RWPE2 (cell line): ENCODE measurements around the gene NCBP1.
A peak's percentile ranks its signal among the peaks of the same experiment; 100 is the strongest.
"Not testable (repeated sequence)": the region's sequence is repeated elsewhere in the genome, so short reads cannot be mapped to it uniquely, and the experiment has no call there.

Experiments
- ATAC-seq: fragments of 200-7000 bp; cut with Tn5 transposase; 3 replicates; pipeline ENCODE4 v1.9.1; 2021; ENCODE audit warnings: low read depth
- DNase-seq: peaks from one replicate; pipeline ENCODE4 v3.0.0-alpha.2; 2020; ENCODE audit warnings: low spot score
- H3K27ac ChIP-seq: fragments of 450-650 bp; 2 replicates; pipeline ENCODE4 v1.5.1; 2017; ENCODE audit warnings: mild to moderate bottlenecking; ENCODE audit not compliant: poor library complexity, severe bottlenecking
- H3K27me3 ChIP-seq: fragments of 250-450 bp; sonication (Bioruptor Pico); 2 replicates; pipeline ENCODE4 v1.5.1; 2021; ENCODE audit warnings: mild to moderate bottlenecking, moderate library complexity; ENCODE audit not compliant: insufficient read depth, poor library complexity, severe bottlenecking
- H3K36me3 ChIP-seq: fragments of 250-450 bp; sonication (Bioruptor Pico); 2 replicates; pipeline ENCODE4 v1.5.1; 2020; ENCODE audit warnings: low read depth, mild to moderate bottlenecking, moderate library complexity
- H3K4me1 ChIP-seq: fragments of 250-450 bp; sonication (Bioruptor Pico); 2 replicates; pipeline ENCODE4 v1.5.1; 2021; ENCODE audit warnings: mild to moderate bottlenecking, moderate library complexity; ENCODE audit not compliant: insufficient read depth, poor library complexity, severe bottlenecking
- H3K4me3 ChIP-seq: fragments of 250-450 bp; sonication (Bioruptor Pico); 2 replicates; pipeline ENCODE4 v1.5.1; 2021; ENCODE audit warnings: mild to moderate bottlenecking, moderate library complexity; ENCODE audit not compliant: severe bottlenecking
- H3K9me3 ChIP-seq: fragments of 250-450 bp; sonication (Bioruptor Pico); 2 replicates; pipeline ENCODE4 v1.5.1; 2021; ENCODE audit warnings: mild to moderate bottlenecking, moderate library complexity; ENCODE audit not compliant: severe bottlenecking
- TF ChIP-seq, protein P1 (sequence below): fragments of 450-650 bp; IDR thresholded peaks from one replicate; pipeline ENCODE4 v1.5.1; 2017; ENCODE audit warnings: mild to moderate bottlenecking, moderate library complexity; ENCODE audit not compliant: poor library complexity, severe bottlenecking

The NCBP1 gene

DNA sequence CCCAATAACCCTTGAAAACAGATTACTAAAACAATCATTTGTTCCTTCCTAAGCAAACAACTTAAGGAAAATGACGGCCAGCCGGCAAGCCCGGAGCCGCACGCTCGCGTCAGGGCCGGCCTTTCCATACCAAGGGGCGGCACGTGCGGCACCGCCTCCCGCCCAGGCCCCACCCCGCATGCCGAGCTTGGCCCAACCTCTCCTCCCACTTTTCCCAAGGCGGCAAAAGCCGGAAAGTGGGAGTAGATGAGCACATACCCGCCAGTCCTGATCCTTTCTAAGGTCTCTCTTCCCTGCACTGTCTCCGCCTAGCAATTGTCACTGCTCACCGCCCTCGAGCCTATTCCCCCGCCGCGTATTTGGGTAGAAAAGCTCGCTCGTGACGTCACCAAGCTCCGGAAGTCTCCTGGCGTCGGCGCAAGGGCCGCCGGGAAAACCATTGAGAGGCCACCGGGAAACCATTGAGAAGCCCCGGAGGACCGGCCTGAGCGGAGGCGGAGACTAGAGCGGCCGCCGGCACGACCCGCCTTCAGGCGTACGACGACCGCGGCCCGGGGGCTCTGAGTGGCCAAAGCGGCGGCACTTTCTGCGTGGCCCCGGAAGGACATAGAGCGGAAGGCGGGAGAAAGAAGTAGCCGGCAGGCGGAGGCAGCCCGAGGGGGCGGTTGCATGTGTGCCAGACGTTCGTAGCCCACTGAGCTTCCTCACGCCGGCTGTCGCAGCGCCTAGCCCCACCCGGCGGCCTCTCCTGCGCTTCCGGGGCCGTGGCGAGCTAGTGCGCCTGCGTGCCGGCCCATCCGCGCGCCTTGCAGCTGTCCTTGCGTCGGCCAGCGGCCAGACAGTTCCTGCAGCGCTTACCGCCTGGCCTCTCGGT lies at the start of gene NCBP1, which contains the start of gene TSTD2:
TSS of gene NCBP1 (plus strand) at position 837 of the 874 bp plus-strand sequence. CDS start 61 bp downstream, outside the sequence.
TSS of gene TSTD2 (minus strand) at position 384 of the 874 bp plus-strand sequence. CDS start 5,806 bp downstream, outside the sequence.
- H3K4me1 ChIP-seq, result peaks cover 17% of the 10 kb centered on the region
- ATAC-seq (peak; percentile 94), DNase-seq (peak; percentile 98)
- peak within 1 kb of the TSS; percentile 91 for H3K27ac ChIP-seq
- H3K27me3 ChIP-seq, result no peaks in the 10 kb centered on the region
- peak within 1 kb of the TSS; percentile 90 for H3K4me3 ChIP-seq
- H3K9me3 ChIP-seq, result no peaks in the 10 kb centered on the region
- peaks cover 24% of the 10 kb centered on the region for H3K36me3 ChIP-seq
- TF ChIP-seq, protein P1, sequence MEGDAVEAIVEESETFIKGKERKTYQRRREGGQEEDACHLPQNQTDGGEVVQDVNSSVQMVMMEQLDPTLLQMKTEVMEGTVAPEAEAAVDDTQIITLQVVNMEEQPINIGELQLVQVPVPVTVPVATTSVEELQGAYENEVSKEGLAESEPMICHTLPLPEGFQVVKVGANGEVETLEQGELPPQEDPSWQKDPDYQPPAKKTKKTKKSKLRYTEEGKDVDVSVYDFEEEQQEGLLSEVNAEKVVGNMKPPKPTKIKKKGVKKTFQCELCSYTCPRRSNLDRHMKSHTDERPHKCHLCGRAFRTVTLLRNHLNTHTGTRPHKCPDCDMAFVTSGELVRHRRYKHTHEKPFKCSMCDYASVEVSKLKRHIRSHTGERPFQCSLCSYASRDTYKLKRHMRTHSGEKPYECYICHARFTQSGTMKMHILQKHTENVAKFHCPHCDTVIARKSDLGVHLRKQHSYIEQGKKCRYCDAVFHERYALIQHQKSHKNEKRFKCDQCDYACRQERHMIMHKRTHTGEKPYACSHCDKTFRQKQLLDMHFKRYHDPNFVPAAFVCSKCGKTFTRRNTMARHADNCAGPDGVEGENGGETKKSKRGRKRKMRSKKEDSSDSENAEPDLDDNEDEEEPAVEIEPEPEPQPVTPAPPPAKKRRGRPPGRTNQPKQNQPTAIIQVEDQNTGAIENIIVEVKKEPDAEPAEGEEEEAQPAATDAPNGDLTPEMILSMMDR, result no peak

- not testable (repeated sequence) for DNase-seq, H3K4me1 ChIP-seq, H3K36me3 ChIP-seq, H3K4me3 ChIP-seq, ATAC-seq, H3K27me3 ChIP-seq, H3K9me3 ChIP-seq, H3K27ac ChIP-seq
Measured at GRCh38 chr9:97584778-97585177, 48.8 kb upstream of the NCBP1 start.

DNA sequence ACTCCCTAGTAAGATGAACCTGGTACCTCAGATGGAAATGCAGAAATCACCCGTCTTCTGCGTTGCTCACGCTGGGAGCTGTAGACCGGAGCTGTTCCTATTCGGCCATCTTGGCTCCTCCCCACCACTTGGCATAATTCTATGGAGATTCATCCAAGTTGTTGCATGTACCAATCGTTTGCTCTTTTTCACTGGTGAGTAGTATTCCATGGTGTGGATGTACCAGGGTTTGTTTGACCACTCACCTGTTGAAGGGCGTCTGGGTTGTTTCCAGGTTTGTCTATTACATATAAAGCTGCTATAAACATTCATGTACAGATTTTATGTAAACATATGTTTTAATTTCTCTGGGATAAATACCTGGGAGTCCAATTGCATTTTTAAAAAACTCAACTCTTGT lies 46.7 kb upstream of the NCBP1 start:
- not testable (repeated sequence) for H3K27me3 ChIP-seq, ATAC-seq, H3K27ac ChIP-seq, DNase-seq, H3K9me3 ChIP-seq, H3K4me1 ChIP-seq, H3K36me3 ChIP-seq, H3K4me3 ChIP-seq

- TF ChIP-seq, protein P1, result no peak
- no peak for ATAC-seq
- Histone ChIP-seq H3K27ac (no peak overlapping the region), H3K4me3 (no peak overlapping the region), H3K27me3 (no peaks in the 10 kb centered on the region), H3K4me1 (no peaks in the 10 kb centered on the region), H3K9me3 (no peaks in the 10 kb centered on the region), H3K36me3 (no peaks in the 10 kb centered on the region)
- no peak for DNase-seq
Measured at GRCh38 chr9:97591535-97591934, 42.1 kb upstream of the NCBP1 start.

GRCh38 chr9:97592126-97592525 lies 41.5 kb upstream of the NCBP1 start:
- Histone ChIP-seq H3K4me3 (no peak overlapping the region), H3K9me3 (no peaks in the 10 kb centered on the region), H3K36me3 (no peaks in the 10 kb centered on the region), H3K27me3 (no peaks in the 10 kb centered on the region), H3K4me1 (no peaks in the 10 kb centered on the region), H3K27ac (no peak overlapping the region)
- ATAC-seq (no peak), DNase-seq (no peak)
- TF ChIP-seq, protein P1, result no peak

- Histone ChIP-seq H3K4me1 (no peaks in the 10 kb centered on the region), H3K4me3 (no peak overlapping the region), H3K27ac (no peak overlapping the region), H3K9me3 (no peaks in the 10 kb centered on the region), H3K27me3 (no peaks in the 10 kb centered on the region), H3K36me3 (no peaks in the 10 kb centered on the region)
- no peak for ATAC-seq
- no peak for DNase-seq
- TF ChIP-seq, protein P1, result no peak
Measured at GRCh38 chr9:97593960-97594359, 39.7 kb upstream of the NCBP1 start.
